GM21447 (cell line): Measurements from ENCODE around the gene TOR1B.
"Not testable (repeated sequence)": the region's sequence is repeated elsewhere in the genome, so short reads cannot be mapped to it uniquely, and the experiment has no call there.

Experiments
- ATAC-seq: cut with Tn5 transposase; IDR thresholded peaks from one replicate; pipeline ENCODE4 v1.9.1; 2021; ENCODE audit not compliant: unreplicated experiment

TOR1B gene

GRCh38 chr9:129776566-129776937 is 26.4 kb upstream of the TOR1B start:
- no peak for ATAC-seq

- ATAC-seq = no peak
These were observed 25.8 kb upstream of the TOR1B start for GRCh38 chr9:129776938-129777768.

- ATAC-seq = no peak
These were observed 25.2 kb upstream of the TOR1B start for GRCh38 chr9:129777769-129778130.

GRCh38 chr9:129778469-129778868 is 24.5 kb upstream of the TOR1B start:
- no peak for ATAC-seq

- no peak for ATAC-seq
These were observed 23.3 kb upstream of the TOR1B start for GRCh38 chr9:129779560-129780190.

- no peak for ATAC-seq
These were observed 21.9 kb upstream of the TOR1B start for GRCh38 chr9:129781131-129781530.

GRCh38 chr9:129781981-129782380 is 21.0 kb upstream of the TOR1B start:
- no peak for ATAC-seq

GRCh38 chr9:129783516-129784361 is 19.2 kb upstream of the TOR1B start:
- ATAC-seq = no peak

- ATAC-seq = not testable (repeated sequence)
These were observed 18.0 kb upstream of the TOR1B start for GRCh38 chr9:129784970-129785369.

- no peak for ATAC-seq
These were observed 17.1 kb upstream of the TOR1B start for GRCh38 chr9:129785866-129786265.

GRCh38 chr9:129786481-129786880 is 16.5 kb upstream of the TOR1B start:
- ATAC-seq = no peak

- no peak for ATAC-seq
These were observed 8.4 kb upstream of the TOR1B start for GRCh38 chr9:129794549-129794948.

- not testable (repeated sequence) for ATAC-seq
These were observed 7.0 kb upstream of the TOR1B start for GRCh38 chr9:129796029-129796428.

GRCh38 chr9:129798973-129799372 is 4.0 kb upstream of the TOR1B start:
- ATAC-seq = no peak

- ATAC-seq = no peak
These were observed 1.5 kb upstream of the TOR1B start for GRCh38 chr9:129801504-129801903.

GRCh38 chr9:129803676-129804060 is 684 bp downstream of the TOR1B start:
- no peak for ATAC-seq

GRCh38 chr9:129806061-129806460 is 3.1 kb downstream of the TOR1B start:
- no peak for ATAC-seq

GRCh38 chr9:129809346-129809745 is 6.4 kb downstream of the TOR1B start:
- no peak for ATAC-seq

GRCh38 chr9:129810116-129810515 is 7.1 kb downstream of the TOR1B start:
- ATAC-seq = no peak

GRCh38 chr9:129810788-129811187 is 7.8 kb downstream of the TOR1B start:
- no peak for ATAC-seq

- no peak for ATAC-seq
These were observed 9.0 kb downstream of the TOR1B start for GRCh38 chr9:129811967-129812363.

- no peak for ATAC-seq
These were observed 9.4 kb downstream of the TOR1B start for GRCh38 chr9:129812385-129812784.
